Measurements from ENCODE around the gene SKAP1.
"Not testable (repeated sequence)": the region's sequence is repeated elsewhere in the genome, so short reads cannot be mapped to it uniquely, and the experiment has no call there.

Gene SKAP1

GRCh38 chr17:48368352-48368908, 61.6 kb downstream of the SKAP1 start:
- DNase-seq (ENCODE audit: low read depth): no peak

- no peak for DNase-seq (ENCODE audit: low read depth)
Observed at GRCh38 chr17:48363161-48363560, 66.9 kb downstream of the SKAP1 start.

- not testable (repeated sequence) for DNase-seq (ENCODE audit: low read depth)
Observed at GRCh38 chr17:48360861-48361633, 69.0 kb downstream of the SKAP1 start.

GRCh38 chr17:48357779-48358602, 72.0 kb downstream of the SKAP1 start:
- DNase-seq (ENCODE audit: low read depth): no peak

GRCh38 chr17:48356866-48357265, 73.1 kb downstream of the SKAP1 start:
- DNase-seq (ENCODE audit: low read depth): no peak

- no peak for DNase-seq (ENCODE audit: low read depth)
Observed at GRCh38 chr17:48352630-48353029, 77.4 kb downstream of the SKAP1 start.

GRCh38 chr17:48351911-48352332, 78.1 kb downstream of the SKAP1 start:
- peak; percentile 38 for DNase-seq (ENCODE audit: low read depth)

GRCh38 chr17:48348352-48348751, 81.7 kb downstream of the SKAP1 start:
- no peak for DNase-seq (ENCODE audit: low read depth)

- no peak for DNase-seq (ENCODE audit: low read depth)
Observed at GRCh38 chr17:48347177-48347576, 82.8 kb downstream of the SKAP1 start.

- DNase-seq (ENCODE audit: low read depth): no peak
Observed at GRCh38 chr17:48344251-48344650, 85.8 kb downstream of the SKAP1 start.

- DNase-seq (ENCODE audit: low read depth): no peak
Observed at GRCh38 chr17:48340916-48341315, 89.1 kb downstream of the SKAP1 start.

GRCh38 chr17:48338720-48339119, 91.3 kb downstream of the SKAP1 start:
- no peak for DNase-seq (ENCODE audit: low read depth)

GRCh38 chr17:48337903-48338302, 92.1 kb downstream of the SKAP1 start:
- not testable (repeated sequence) for DNase-seq (ENCODE audit: low read depth)

- DNase-seq (ENCODE audit: low read depth): no peak
Observed at GRCh38 chr17:48336986-48337385, 93.0 kb downstream of the SKAP1 start.

- DNase-seq (ENCODE audit: low read depth): peak; percentile 41
Observed at GRCh38 chr17:48335858-48336500, 94.0 kb downstream of the SKAP1 start.

GRCh38 chr17:48335146-48335784, 94.7 kb downstream of the SKAP1 start:
- DNase-seq (ENCODE audit: low read depth): no peak

GRCh38 chr17:48333034-48333530, 96.9 kb downstream of the SKAP1 start:
- peak; percentile 0 for DNase-seq (ENCODE audit: low read depth)

GRCh38 chr17:48330887-48331286, 99.1 kb downstream of the SKAP1 start:
- DNase-seq (ENCODE audit: low read depth): no peak

GRCh38 chr17:48330421-48330820, 99.6 kb downstream of the SKAP1 start:
- DNase-seq (ENCODE audit: low read depth): no peak

- no peak for DNase-seq (ENCODE audit: low read depth)
Observed at GRCh38 chr17:48328457-48328856, 101.6 kb downstream of the SKAP1 start.

- DNase-seq (ENCODE audit: low read depth): no peak
Observed at GRCh38 chr17:48326310-48326709, 103.7 kb downstream of the SKAP1 start.

- DNase-seq (ENCODE audit: low read depth): no peak
Observed at GRCh38 chr17:48322060-48322459, 108.0 kb downstream of the SKAP1 start.
